SK-N-MC (cell line): Measurements from ENCODE around the gene ASPG.

ENCODE experiments used
- EZH2 ChIP-seq: fragments of 200-600 bp; sonication (generic); IDR thresholded peaks from one replicate; pipeline ENCODE4 v1.6.1; 2017; ENCODE audit warnings: antibody characterized with exemption
- POLR2AphosphoS5 ChIP-seq: IDR thresholded peaks from 2 replicates; pipeline ENCODE4 v1.6.1; 2012; ENCODE audit warnings: mild to moderate bottlenecking, low read depth, low read length, borderline replicate concordance

GRCh38 chr14:104103446-104104075 lies 18.1 kb downstream of the ASPG start:
- TF ChIP-seq POLR2AphosphoS5 (no peak), EZH2 (no peak)
